ENCODE data around the gene MT1G.
"Not testable (repeated sequence)": the region's sequence is repeated elsewhere in the genome, so short reads cannot be mapped to it uniquely, and the experiment has no call there.

MT1G gene

DNA sequence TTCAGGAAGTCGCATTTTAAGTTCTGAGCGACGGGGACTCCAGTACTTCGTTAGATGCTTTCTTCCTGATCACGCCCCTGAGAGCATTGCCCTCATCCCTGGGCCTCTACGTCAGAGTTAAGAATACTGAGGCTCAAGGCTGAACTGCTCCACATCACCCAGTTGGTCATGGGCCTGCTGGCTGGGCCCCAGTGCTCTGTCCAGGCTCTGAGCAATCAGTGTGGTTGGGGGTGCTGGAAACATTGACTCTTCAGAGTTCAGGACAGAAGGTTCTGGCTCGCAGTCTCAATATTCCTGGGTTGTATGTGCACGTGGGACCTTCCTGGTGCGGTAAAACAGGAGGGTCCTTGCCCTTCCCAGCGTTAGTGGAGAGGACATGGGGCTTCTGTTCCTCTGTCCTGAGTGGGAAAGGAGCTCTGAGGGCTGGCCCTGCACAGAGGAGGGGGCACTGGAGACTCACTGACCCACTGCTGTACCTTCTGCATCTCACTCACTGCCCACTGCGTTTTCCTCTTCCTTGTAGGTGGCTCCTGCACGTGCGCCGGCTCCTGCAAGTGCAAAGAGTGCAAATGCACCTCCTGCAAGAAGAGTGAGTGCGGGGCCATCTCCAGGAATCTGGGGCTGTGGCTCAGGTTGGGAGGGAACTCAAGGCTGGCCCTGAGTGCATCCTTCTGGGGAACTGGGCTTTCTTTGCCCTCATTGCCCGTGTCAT lies 41.8 kb downstream of the MT1G start:
- no peaks in the 10 kb centered on the region for H3K36me3 ChIP-seq (ENCODE audit: insufficient read depth, low read length)
- no peak overlapping the region for H2AFZ ChIP-seq (ENCODE audit: low read length)
- H4K20me1 ChIP-seq (ENCODE audit: insufficient read depth, low read length), result no peaks in the 10 kb centered on the region
- H3K9ac ChIP-seq (ENCODE audit: low read length), result no peak overlapping the region
- no peaks in the 10 kb centered on the region for H3K27me3 ChIP-seq (ENCODE audit: insufficient read depth, low read length)
- no peak overlapping the region for H3K27ac ChIP-seq (ENCODE audit: low read depth, low read length, poor library complexity, severe bottlenecking)
- H3K4me1 ChIP-seq (ENCODE audit: insufficient read depth, low read length, severe bottlenecking), result no peaks in the 10 kb centered on the region
- H3K79me2 ChIP-seq (ENCODE audit: insufficient read depth, low read length), result no peaks in the 10 kb centered on the region
- no peaks in the 10 kb centered on the region for H3K9me2 ChIP-seq (ENCODE audit: low read depth, low read length)
- no peaks in the 10 kb centered on the region for H3K9me3 ChIP-seq (ENCODE audit: low read length)
- no peaks in the 10 kb centered on the region for H3F3A ChIP-seq (ENCODE audit: insufficient read depth, low read length)
- H3K4me2 ChIP-seq (ENCODE audit: low read length), result no peak overlapping the region
- TF ChIP-seq EZH2 (IDR thresholded peaks at IDR 0.05; ENCODE audit: borderline replicate concordance, low read length), result no peak
- TF ChIP-seq CTCF (IDR thresholded peaks at IDR 0.05; ENCODE audit: low read length), result no peak
- no peak overlapping the region for H3K4me3 ChIP-seq (ENCODE audit: low read depth, low read length, poor library complexity, severe bottlenecking)

DNA sequence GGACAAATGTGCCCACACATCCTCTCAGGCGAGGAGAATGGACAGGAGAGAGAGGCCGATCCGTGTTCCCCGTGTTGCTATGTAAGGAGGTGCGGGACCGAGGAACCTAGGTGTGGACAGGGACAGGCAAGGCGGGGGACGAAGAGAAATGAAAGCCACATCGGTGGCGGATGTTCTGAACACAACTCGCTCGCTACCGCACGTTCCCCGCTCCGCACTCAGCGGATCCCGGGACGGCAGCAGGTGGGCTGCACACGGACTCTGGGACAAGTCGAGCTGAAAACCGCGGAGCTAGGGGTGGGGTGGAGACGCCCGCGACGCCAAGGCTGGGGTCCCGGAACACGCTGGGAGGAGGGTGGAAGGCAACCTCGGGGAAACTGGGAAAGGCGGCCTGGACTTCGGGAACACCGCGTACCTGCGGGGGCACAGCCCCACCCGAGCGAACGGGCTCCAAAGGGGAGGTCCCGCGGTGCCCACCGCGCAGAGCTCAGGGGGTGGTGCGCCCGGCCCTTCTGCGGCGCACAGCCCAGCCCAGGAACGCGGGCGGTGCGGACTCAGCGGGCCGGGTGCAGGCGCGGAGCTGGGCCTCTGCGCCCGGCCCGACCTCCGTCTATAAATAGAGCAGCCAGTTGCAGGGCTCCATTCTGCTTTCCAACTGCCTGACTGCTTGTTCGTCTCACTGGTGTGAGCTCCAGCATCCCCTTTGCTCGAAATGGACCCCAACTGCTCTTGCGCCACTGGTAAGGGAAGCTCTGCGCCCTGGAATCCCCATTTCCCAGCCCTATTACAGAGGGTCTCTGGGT lies 42.5 kb downstream of the MT1G start, which contains the start of gene MT1E:
MT1E (plus strand) TSS at position 642 of the 803 bp plus-strand sequence; CDS start at position 713, 71 bp downstream.
- H2AFZ ChIP-seq (ENCODE audit: low read length), result no peak within 1 kb of the TSS
- no peaks in the 10 kb centered on the region for H3K36me3 ChIP-seq (ENCODE audit: insufficient read depth, low read length)
- H3K9ac ChIP-seq (ENCODE audit: low read length), result no peak within 1 kb of the TSS
- H3K4me2 ChIP-seq (ENCODE audit: low read length), result no peak within 1 kb of the TSS
- no peaks in the 10 kb centered on the region for H3K9me2 ChIP-seq (ENCODE audit: low read depth, low read length)
- no peak within 1 kb of the TSS for H3K4me3 ChIP-seq (ENCODE audit: low read depth, low read length, poor library complexity, severe bottlenecking)
- H3K4me1 ChIP-seq (ENCODE audit: insufficient read depth, low read length, severe bottlenecking), result no peaks in the 10 kb centered on the region
- no peaks in the 10 kb centered on the region for H3K9me3 ChIP-seq (ENCODE audit: low read length)
- H4K20me1 ChIP-seq (ENCODE audit: insufficient read depth, low read length), result no peaks in the 10 kb centered on the region
- H3F3A ChIP-seq (ENCODE audit: insufficient read depth, low read length), result no peaks in the 10 kb centered on the region
- no peak for TF ChIP-seq CTCF (IDR thresholded peaks at IDR 0.05; ENCODE audit: low read length)
- TF ChIP-seq EZH2 (IDR thresholded peaks at IDR 0.05; ENCODE audit: borderline replicate concordance, low read length), result no peak
- no peaks in the 10 kb centered on the region for H3K27me3 ChIP-seq (ENCODE audit: insufficient read depth, low read length)
- no peaks in the 10 kb centered on the region for H3K79me2 ChIP-seq (ENCODE audit: insufficient read depth, low read length)
- H3K27ac ChIP-seq (ENCODE audit: low read depth, low read length, poor library complexity, severe bottlenecking), result no peak within 1 kb of the TSS

DNA sequence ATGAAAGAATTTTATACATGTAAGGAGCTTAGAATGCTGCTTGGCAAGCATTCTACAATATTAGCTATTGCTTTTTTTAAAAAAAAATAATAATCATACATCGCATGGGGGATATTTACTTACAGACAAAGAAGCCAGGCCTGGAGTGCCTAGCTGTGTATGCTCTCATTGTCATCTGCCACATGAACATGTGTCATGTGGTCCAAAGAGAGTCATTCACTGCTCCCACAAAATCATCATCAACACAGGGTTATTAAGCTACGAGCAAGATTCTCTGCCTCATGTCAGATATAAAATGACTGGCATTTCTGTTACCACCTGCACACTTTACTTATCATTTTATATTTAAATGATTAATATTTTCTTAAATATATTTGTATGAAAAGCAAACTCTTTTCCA lies 44.2 kb downstream of the MT1G start:
- Histone ChIP-seq H3K4me2 (ENCODE audit: low read length) (no peak overlapping the region), H3K9me3 (ENCODE audit: low read length) (no peaks in the 10 kb centered on the region), H3K79me2 (ENCODE audit: insufficient read depth, low read length) (no peaks in the 10 kb centered on the region), H4K20me1 (ENCODE audit: insufficient read depth, low read length) (no peaks in the 10 kb centered on the region), H3F3A (ENCODE audit: insufficient read depth, low read length) (no peaks in the 10 kb centered on the region), H2AFZ (ENCODE audit: low read length) (no peak overlapping the region), H3K9me2 (ENCODE audit: low read depth, low read length) (no peaks in the 10 kb centered on the region), H3K36me3 (ENCODE audit: insufficient read depth, low read length) (no peaks in the 10 kb centered on the region), H3K4me3 (ENCODE audit: low read depth, low read length, poor library complexity, severe bottlenecking) (no peak overlapping the region), H3K27me3 (ENCODE audit: insufficient read depth, low read length) (no peaks in the 10 kb centered on the region), H3K27ac (ENCODE audit: low read depth, low read length, poor library complexity, severe bottlenecking) (no peak overlapping the region), H3K4me1 (ENCODE audit: insufficient read depth, low read length, severe bottlenecking) (no peaks in the 10 kb centered on the region), H3K9ac (ENCODE audit: low read length) (no peak overlapping the region)
- TF ChIP-seq CTCF (IDR thresholded peaks at IDR 0.05; ENCODE audit: low read length) (no peak), EZH2 (IDR thresholded peaks at IDR 0.05; ENCODE audit: borderline replicate concordance, low read length) (no peak)

GRCh38 chr16:56623184-56623583 lies 44.7 kb downstream of the MT1G start:
- H3K4me2 ChIP-seq (ENCODE audit: low read length); H3K4me1 ChIP-seq (ENCODE audit: insufficient read depth, low read length, severe bottlenecking); H3K27me3 ChIP-seq (ENCODE audit: insufficient read depth, low read length): not testable (repeated sequence)

GRCh38 chr16:56621665-56622445 lies 46.0 kb downstream of the MT1G start:
- not testable (repeated sequence) for H3K27me3 ChIP-seq (ENCODE audit: insufficient read depth, low read length); H3K36me3 ChIP-seq (ENCODE audit: insufficient read depth, low read length); H3K4me3 ChIP-seq (ENCODE audit: low read depth, low read length, poor library complexity, severe bottlenecking); H3K9me2 ChIP-seq (ENCODE audit: low read depth, low read length); H2AFZ ChIP-seq (ENCODE audit: low read length); H3K9ac ChIP-seq (ENCODE audit: low read length); H3K4me1 ChIP-seq (ENCODE audit: insufficient read depth, low read length, severe bottlenecking); H3K9me3 ChIP-seq (ENCODE audit: low read length); H3K27ac ChIP-seq (ENCODE audit: low read depth, low read length, poor library complexity, severe bottlenecking); H4K20me1 ChIP-seq (ENCODE audit: insufficient read depth, low read length); H3K79me2 ChIP-seq (ENCODE audit: insufficient read depth, low read length); H3K4me2 ChIP-seq (ENCODE audit: low read length); H3F3A ChIP-seq (ENCODE audit: insufficient read depth, low read length)

More at GRCh38 chr16:56623184-56623583, 44.7 kb downstream of the MT1G start:
- not testable (repeated sequence) for H4K20me1 ChIP-seq (ENCODE audit: insufficient read depth, low read length); H3K9me3 ChIP-seq (ENCODE audit: low read length); H3K79me2 ChIP-seq (ENCODE audit: insufficient read depth, low read length); H3K9ac ChIP-seq (ENCODE audit: low read length); H3F3A ChIP-seq (ENCODE audit: insufficient read depth, low read length); H3K4me3 ChIP-seq (ENCODE audit: low read depth, low read length, poor library complexity, severe bottlenecking); H2AFZ ChIP-seq (ENCODE audit: low read length); H3K27ac ChIP-seq (ENCODE audit: low read depth, low read length, poor library complexity, severe bottlenecking); H3K9me2 ChIP-seq (ENCODE audit: low read depth, low read length); H3K36me3 ChIP-seq (ENCODE audit: insufficient read depth, low read length)

Data from OCI-LY1 (cell line).